Stomach (tissue), 9 donors: ENCODE results near the gene TK2. TPM values are rescaled to one million over a fixed set of nuclear protein-coding genes. Genes with fewer than 3 reads are reported as not detected.

Experiments used
- DNase-seq, 2 donors: peaks; one replicate each; pipeline versions ENCODE4 v3.0.0 to v3.0.0-alpha.2; 2013 to 2019
- H3K27ac ChIP-seq, 5 donors: fragments of 200-600 bp in 4 of 5; sonication (generic) in 4 of 5; one replicate each; pipeline ENCODE4 v1.5.1; 2013 to 2019; ENCODE audit warnings: mild to moderate bottlenecking in 1 of 5, moderate library complexity in 1 of 5
- H3K27me3 ChIP-seq, 3 donors: fragments of 200-600 bp; sonication (generic); one replicate each; pipeline ENCODE4 v1.5.1; 2017 to 2019; ENCODE audit warnings: mixed run types in 1 of 3
- H3K36me3 ChIP-seq, 4 donors: fragments of 200-600 bp; sonication (generic); 1 replicate in 3 of 4; 2 replicates in 1 of 4; pipeline ENCODE4 v1.5.1; 2016 to 2019
- H3K4me1 ChIP-seq, 4 donors: fragments of 200-600 bp; sonication (generic); one replicate each; pipeline ENCODE4 v1.5.1; 2016 to 2019
- H3K4me3 ChIP-seq, 4 donors: fragments of 200-600 bp; sonication (generic) in 3 of 4; one replicate each; pipeline ENCODE4 v1.5.1; 2016 to 2019; ENCODE audit warnings: mild to moderate bottlenecking in 1 of 4
- H3K9me3 ChIP-seq, 4 donors: fragments of 200-600 bp; sonication (generic); one replicate each; pipeline ENCODE4 v1.5.1; 2016 to 2019
- EP300 ChIP-seq: sonication (generic); formaldehyde crosslinking; IDR thresholded peaks from one replicate; pipeline ENCODE4 v1.6.1; 2017; ENCODE audit warnings: antibody characterized with exemption
- POLR2A ChIP-seq, 4 donors: fragments of 450-650 bp; IDR thresholded peaks; one replicate each; pipeline ENCODE4 v1.6.1; 2016; ENCODE audit warnings: antibody characterized with exemption in 4 of 4, control low read depth in 2 of 4, mild to moderate bottlenecking in 1 of 4, moderate library complexity in 1 of 4
- POLR2AphosphoS5 ChIP-seq, 3 donors: sonication (generic); formaldehyde crosslinking; IDR thresholded peaks; one replicate each; pipeline ENCODE4 v1.6.1; 2016; ENCODE audit warnings: antibody characterized with exemption in 3 of 3
- WGBS, 5 donors: extraction: QIAGEN DNeasy Blood & Tissue Kit in 3 of 5; methylation state at CpG; one replicate each; pipeline versions ENCODE4 v1.1.5 to v1.1.7; 2013 to 2018; 5-methylcytosine and 5-hydroxymethylcytosine counted together
- intact Hi-C: fragments of 100-400 bp; cut with DNase I; formaldehyde crosslinking; loops from one replicate; pipeline ENCODE4 v1.15.1; 2023; ENCODE audit warnings: low total_unique reads
- polyA plus RNA-seq, 3 donors: library from polyadenylated mRNA; stranded (reverse); fragments of 200-250 nt; gene quantifications; one replicate each; pipeline ENCODE4 v1.2.3, GENCODE V29; 2013
- total RNA-seq, 5 donors: library from RNA; depleted of rRNA; stranded (reverse); fragments of >200 nt; gene quantifications; one replicate each; pipeline versions ENCODE4 v1.1.0 to v1.2.3, GENCODE V29; 2014 to 2016
- TF ChIP-seq, protein P1 (sequence below), 7 experiments: fragments of 450-650 bp in 4 of 7; fragments of 200-600 bp in 3 of 7; sonication (generic) in 3 of 7; IDR thresholded peaks; one replicate each; pipeline ENCODE4 v1.5.1; 2016 to 2019; ENCODE audit warnings: antibody characterized with exemption in 7 of 7, control low read depth in 2 of 7, mild to moderate bottlenecking in 1 of 7
- donor health status: healthy with polysubstance abuse.
- donor health status: Bipolar disorder and iron deficiency.
- donor health status: healthy.

TK2 gene
- total and polyA plus RNA-seq, 8 donors: 9.8 to 25.0 (median 14.9) TPM

DNA sequence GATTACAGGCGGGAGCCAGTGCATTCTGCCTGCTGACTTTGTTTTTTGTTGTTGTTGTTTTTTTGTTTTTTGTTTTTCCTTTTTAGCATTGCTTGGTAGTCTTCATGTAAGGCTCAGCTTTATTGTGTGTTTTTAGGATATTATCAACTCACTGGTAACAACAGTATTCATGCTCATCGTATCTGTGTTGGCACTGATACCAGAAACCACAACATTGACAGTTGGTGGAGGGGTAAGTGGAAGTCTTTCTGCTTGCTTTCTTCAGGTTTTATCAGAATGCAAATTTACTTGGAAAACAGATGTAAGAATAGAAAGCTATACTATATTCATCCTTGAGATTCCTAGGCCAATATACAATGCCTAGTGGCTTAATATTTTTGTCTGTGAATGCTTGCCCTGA lies 13.1 kb upstream of the TK2 start:
- Histone ChIP-seq H3K9me3 (no peaks in the 10 kb centered on the region), H3K4me1 (peaks cover 0 to 16% (median 0%) of the 10 kb centered on the region in 4 donors), H3K36me3 (peaks cover 16 to 83% (median 56%) of the 10 kb centered on the region in 4 donors), H3K4me3 (no peak overlapping the region), H3K27me3 (no peaks in the 10 kb centered on the region), H3K27ac (peak overlapping the region in 1 of 5 donors; percentile 14)
- intact Hi-C loops: no loop called here
- no peak for DNase-seq
- no peak for TF ChIP-seq POLR2AphosphoS5 (IDR thresholded peaks at IDR 0.05)
- no peak for TF ChIP-seq POLR2A (IDR thresholded peaks at IDR 0.05)
- TF ChIP-seq EP300: no peak
- TF ChIP-seq, protein P1, sequence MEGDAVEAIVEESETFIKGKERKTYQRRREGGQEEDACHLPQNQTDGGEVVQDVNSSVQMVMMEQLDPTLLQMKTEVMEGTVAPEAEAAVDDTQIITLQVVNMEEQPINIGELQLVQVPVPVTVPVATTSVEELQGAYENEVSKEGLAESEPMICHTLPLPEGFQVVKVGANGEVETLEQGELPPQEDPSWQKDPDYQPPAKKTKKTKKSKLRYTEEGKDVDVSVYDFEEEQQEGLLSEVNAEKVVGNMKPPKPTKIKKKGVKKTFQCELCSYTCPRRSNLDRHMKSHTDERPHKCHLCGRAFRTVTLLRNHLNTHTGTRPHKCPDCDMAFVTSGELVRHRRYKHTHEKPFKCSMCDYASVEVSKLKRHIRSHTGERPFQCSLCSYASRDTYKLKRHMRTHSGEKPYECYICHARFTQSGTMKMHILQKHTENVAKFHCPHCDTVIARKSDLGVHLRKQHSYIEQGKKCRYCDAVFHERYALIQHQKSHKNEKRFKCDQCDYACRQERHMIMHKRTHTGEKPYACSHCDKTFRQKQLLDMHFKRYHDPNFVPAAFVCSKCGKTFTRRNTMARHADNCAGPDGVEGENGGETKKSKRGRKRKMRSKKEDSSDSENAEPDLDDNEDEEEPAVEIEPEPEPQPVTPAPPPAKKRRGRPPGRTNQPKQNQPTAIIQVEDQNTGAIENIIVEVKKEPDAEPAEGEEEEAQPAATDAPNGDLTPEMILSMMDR (IDR thresholded peaks at IDR 0.05): no peak
- 69 to 86% (median 77%) methylated on average over 2 of the region's 2 CpGs for WGBS, 5 donors

DNA sequence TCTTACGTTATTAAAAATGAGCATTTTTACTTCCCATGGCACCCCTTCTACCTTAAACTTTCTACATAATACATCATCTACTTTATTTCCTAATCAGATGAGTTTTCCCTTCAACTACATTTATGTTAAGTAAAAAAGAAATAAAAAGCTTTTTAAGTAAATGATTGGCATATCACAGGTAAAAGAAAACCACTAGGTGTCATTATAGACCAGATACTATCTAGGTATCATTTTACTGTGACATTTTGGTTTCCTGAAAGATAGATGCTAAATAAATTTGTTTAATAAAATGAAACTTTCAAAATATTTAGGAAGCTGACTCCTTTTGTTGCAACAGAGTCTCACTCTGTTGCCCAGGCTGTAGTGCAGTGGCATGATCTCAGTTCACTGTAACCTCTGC lies 12.5 kb upstream of the TK2 start:
- peak overlapping the region in 1 of 5 donors; percentile 14 for H3K27ac ChIP-seq
- H3K4me3 ChIP-seq: no peak overlapping the region
- peaks cover 18 to 84% (median 60%) of the 10 kb centered on the region in 4 donors for H3K36me3 ChIP-seq
- TF ChIP-seq, protein P1 (IDR thresholded peaks at IDR 0.05): no peak
- TF ChIP-seq POLR2AphosphoS5 (IDR thresholded peaks at IDR 0.05) (no peak), EP300 (no peak), POLR2A (IDR thresholded peaks at IDR 0.05) (no peak)
- no peak for DNase-seq
- H3K9me3 ChIP-seq: no peaks in the 10 kb centered on the region
- peaks cover 0 to 16% (median 0%) of the 10 kb centered on the region in 4 donors for H3K4me1 ChIP-seq
- intact Hi-C loops: no loop called here
- 74 to 81% (median 79%) methylated on average over 1 of the region's 1 CpG for WGBS, 5 donors
- no peaks in the 10 kb centered on the region for H3K27me3 ChIP-seq

DNA sequence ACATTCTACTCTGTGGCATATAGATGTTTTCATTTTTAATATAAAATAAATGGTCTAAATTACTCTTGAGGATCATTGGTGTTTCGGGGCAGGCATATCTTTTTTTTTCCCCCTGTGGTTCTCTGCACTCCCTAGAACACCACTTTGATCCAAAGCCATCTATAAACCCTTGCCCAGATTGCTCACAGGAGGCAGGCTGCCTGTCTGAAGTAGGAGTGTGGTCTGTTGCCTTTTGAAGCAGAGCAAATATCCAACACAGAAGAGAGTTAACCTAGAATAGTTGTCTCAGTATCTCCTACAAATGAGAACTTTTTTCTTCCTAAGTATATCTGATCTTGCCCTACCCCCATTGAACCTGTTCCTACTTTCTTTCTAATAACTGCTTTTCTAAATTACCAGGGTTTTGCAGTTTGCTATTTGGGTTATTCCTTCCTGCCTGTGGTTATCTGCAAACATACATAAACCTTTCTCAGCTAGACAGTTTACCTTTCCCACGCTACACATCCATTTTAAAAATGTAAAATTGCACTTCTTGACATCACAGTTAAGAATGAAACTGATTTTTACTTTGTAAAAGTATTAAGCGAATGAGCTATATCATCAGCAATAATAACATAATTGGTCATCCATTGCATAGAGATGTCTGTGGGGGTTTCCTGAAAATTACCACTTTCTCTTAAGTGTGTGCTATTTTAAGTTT lies 11.6 kb upstream of the TK2 start:
- 84 to 91% (median 87%) methylated on average over 3 of the region's 3 CpGs for WGBS, 5 donors
- Histone ChIP-seq H3K4me1 (peaks cover 0 to 16% (median 0%) of the 10 kb centered on the region in 4 donors), H3K36me3 (peaks cover 11 to 79% (median 55%) of the 10 kb centered on the region in 4 donors), H3K9me3 (no peaks in the 10 kb centered on the region), H3K4me3 (no peak overlapping the region), H3K27ac (no peak overlapping the region), H3K27me3 (no peaks in the 10 kb centered on the region)
- no peak for DNase-seq
- intact Hi-C loops: no loop called here
- TF ChIP-seq EP300: no peak
- TF ChIP-seq, protein P1 (IDR thresholded peaks at IDR 0.05): no peak
- TF ChIP-seq POLR2AphosphoS5 (IDR thresholded peaks at IDR 0.05): no peak
- TF ChIP-seq POLR2A (IDR thresholded peaks at IDR 0.05): no peak

DNA sequence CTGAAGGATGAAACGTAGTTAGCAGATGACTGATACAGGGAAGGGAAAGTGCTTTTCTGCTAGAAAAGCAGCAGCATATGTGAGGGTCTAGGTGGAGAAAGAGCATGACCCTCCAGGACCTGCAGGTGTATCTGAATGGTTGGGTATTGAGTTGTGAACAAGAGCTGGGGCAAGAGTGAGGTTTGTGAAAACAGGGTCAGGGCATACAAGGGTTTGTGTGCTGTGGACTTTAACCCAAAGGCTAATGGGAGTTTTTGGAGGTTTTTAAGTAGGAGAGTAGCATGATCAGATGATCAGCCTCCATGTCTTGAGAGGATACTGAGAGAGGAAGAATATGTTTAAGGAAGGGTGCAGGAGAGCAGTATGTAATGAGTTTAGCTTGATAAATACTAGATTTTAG lies 10.2 kb upstream of the TK2 start:
- intact Hi-C loops: no loop called here
- H3K27ac ChIP-seq: no peak overlapping the region
- no peak for DNase-seq
- TF ChIP-seq, protein P1 (IDR thresholded peaks at IDR 0.05): no peak
- peaks cover 3 to 66% (median 41%) of the 10 kb centered on the region in 4 donors for H3K36me3 ChIP-seq
- peaks cover 0 to 28% (median 2%) of the 10 kb centered on the region in 4 donors for H3K4me1 ChIP-seq
- no peak overlapping the region for H3K4me3 ChIP-seq
- WGBS, 5 donors: 73 to 86% (median 81%) methylated on average over 1 of the region's 1 CpG
- H3K9me3 ChIP-seq: no peaks in the 10 kb centered on the region
- no peaks in the 10 kb centered on the region for H3K27me3 ChIP-seq
